ENCODE data around the gene VSTM5.
A peak's percentile ranks its signal among the peaks of the same experiment; 100 is the strongest.

Gene VSTM5

GRCh38 chr11:93829598-93829997 lies 20.8 kb downstream of the VSTM5 start:
- ATAC-seq (no peak), DNase-seq (no peak)
- Mint-ChIP-seq H3K9me3 (no peaks in the 10 kb centered on the region), H3K4me3 (no peak overlapping the region), H3K36me3 (ENCODE audit: low read depth) (no peaks in the 10 kb centered on the region), H3K27me3 (peaks cover 5% of the 10 kb centered on the region), H3K4me1 (no peaks in the 10 kb centered on the region), H3K27ac (no peak overlapping the region)

- no peaks in the 10 kb centered on the region for H3K4me1 Mint-ChIP-seq
- no peak for DNase-seq
- no peaks in the 10 kb centered on the region for H3K9me3 Mint-ChIP-seq
- no peak overlapping the region for H3K4me3 Mint-ChIP-seq
- ATAC-seq, result no peak
- H3K36me3 Mint-ChIP-seq (ENCODE audit: low read depth), result no peaks in the 10 kb centered on the region
- peaks cover 5% of the 10 kb centered on the region for H3K27me3 Mint-ChIP-seq
- no peak overlapping the region for H3K27ac Mint-ChIP-seq
These were observed 23.1 kb downstream of the VSTM5 start for GRCh38 chr11:93827363-93827762.

GRCh38 chr11:93823210-93823609 lies 27.2 kb downstream of the VSTM5 start:
- DNase-seq (no peak), ATAC-seq (no peak)
- Mint-ChIP-seq H3K4me1 (no peaks in the 10 kb centered on the region), H3K36me3 (ENCODE audit: low read depth) (no peaks in the 10 kb centered on the region), H3K4me3 (no peak overlapping the region), H3K9me3 (no peaks in the 10 kb centered on the region), H3K27me3 (peaks cover 5% of the 10 kb centered on the region), H3K27ac (no peak overlapping the region)

GRCh38 chr11:93822359-93822758 lies 28.1 kb downstream of the VSTM5 start:
- Mint-ChIP-seq H3K9me3 (no peaks in the 10 kb centered on the region), H3K27ac (no peak overlapping the region), H3K27me3 (peaks cover 5% of the 10 kb centered on the region), H3K4me3 (no peak overlapping the region), H3K36me3 (ENCODE audit: low read depth) (peaks cover 2% of the 10 kb centered on the region), H3K4me1 (no peaks in the 10 kb centered on the region)
- ATAC-seq (no peak), DNase-seq (no peak)

- Mint-ChIP-seq H3K4me3 (no peak overlapping the region), H3K9me3 (no peaks in the 10 kb centered on the region), H3K4me1 (no peaks in the 10 kb centered on the region)
These were observed 28.8 kb downstream of the VSTM5 start for GRCh38 chr11:93821617-93822016.

GRCh38 chr11:93820847-93821246 lies 29.6 kb downstream of the VSTM5 start:
- DNase-seq (no peak), ATAC-seq (no peak)
- no peak overlapping the region for H3K27ac Mint-ChIP-seq
- peaks cover 1% of the 10 kb centered on the region for H3K27me3 Mint-ChIP-seq
- no peaks in the 10 kb centered on the region for H3K4me1 Mint-ChIP-seq
- peaks cover 6% of the 10 kb centered on the region for H3K36me3 Mint-ChIP-seq (ENCODE audit: low read depth)
- H3K4me3 Mint-ChIP-seq, result no peak overlapping the region
- no peaks in the 10 kb centered on the region for H3K9me3 Mint-ChIP-seq

More at GRCh38 chr11:93821617-93822016, 28.8 kb downstream of the VSTM5 start:
- ATAC-seq, result no peak
- DNase-seq, result no peak
- H3K27me3 Mint-ChIP-seq, result peaks cover 2% of the 10 kb centered on the region
- H3K27ac Mint-ChIP-seq, result no peak overlapping the region
- H3K36me3 Mint-ChIP-seq (ENCODE audit: low read depth), result peaks cover 3% of the 10 kb centered on the region

- Mint-ChIP-seq H3K27me3 (no peaks in the 10 kb centered on the region), H3K4me1 (no peaks in the 10 kb centered on the region), H3K9me3 (no peaks in the 10 kb centered on the region), H3K4me3 (no peak overlapping the region), H3K27ac (no peak overlapping the region), H3K36me3 (ENCODE audit: low read depth) (peaks cover 10% of the 10 kb centered on the region)
- DNase-seq (no peak), ATAC-seq (no peak)
These were observed 30.3 kb downstream of the VSTM5 start for GRCh38 chr11:93819966-93820695.

GRCh38 chr11:93817426-93818348 lies 32.7 kb downstream of the VSTM5 start:
- peaks cover 30% of the 10 kb centered on the region for H3K36me3 Mint-ChIP-seq (ENCODE audit: low read depth)
- no peak overlapping the region for H3K27ac Mint-ChIP-seq
- H3K27me3 Mint-ChIP-seq, result no peaks in the 10 kb centered on the region
- no peak overlapping the region for H3K4me3 Mint-ChIP-seq
- no peaks in the 10 kb centered on the region for H3K9me3 Mint-ChIP-seq
- H3K4me1 Mint-ChIP-seq, result no peaks in the 10 kb centered on the region
- ATAC-seq, result no peak
- DNase-seq, result no peak

- no peaks in the 10 kb centered on the region for H3K27me3 Mint-ChIP-seq
- H3K36me3 Mint-ChIP-seq (ENCODE audit: low read depth), result peaks cover 43% of the 10 kb centered on the region
- H3K4me3 Mint-ChIP-seq, result no peak overlapping the region
- no peaks in the 10 kb centered on the region for H3K9me3 Mint-ChIP-seq
- H3K27ac Mint-ChIP-seq, result no peak overlapping the region
- H3K4me1 Mint-ChIP-seq, result no peaks in the 10 kb centered on the region
- ATAC-seq, result no peak
- no peak for DNase-seq
These were observed 35.3 kb downstream of the VSTM5 start for GRCh38 chr11:93814966-93815633.

GRCh38 chr11:93813974-93814373 lies 36.4 kb downstream of the VSTM5 start:
- Mint-ChIP-seq H3K27me3 (no peaks in the 10 kb centered on the region), H3K4me1 (no peaks in the 10 kb centered on the region), H3K36me3 (ENCODE audit: low read depth) (peaks cover 49% of the 10 kb centered on the region), H3K4me3 (no peak overlapping the region), H3K9me3 (no peaks in the 10 kb centered on the region), H3K27ac (no peak overlapping the region)
- DNase-seq (no peak), ATAC-seq (no peak)

GRCh38 chr11:93807980-93808379 lies 42.4 kb downstream of the VSTM5 start:
- Mint-ChIP-seq H3K4me3 (no peak overlapping the region), H3K27ac (no peak overlapping the region), H3K4me1 (no peaks in the 10 kb centered on the region), H3K9me3 (no peaks in the 10 kb centered on the region), H3K27me3 (no peaks in the 10 kb centered on the region), H3K36me3 (ENCODE audit: low read depth) (peaks cover 63% of the 10 kb centered on the region)
- ATAC-seq (no peak), DNase-seq (no peak)

- ATAC-seq (no peak), DNase-seq (no peak)
- Mint-ChIP-seq H3K4me1 (peaks cover 2% of the 10 kb centered on the region), H3K4me3 (no peak overlapping the region), H3K9me3 (no peaks in the 10 kb centered on the region), H3K27ac (peak overlapping the region; percentile 39), H3K36me3 (ENCODE audit: low read depth) (peaks cover 53% of the 10 kb centered on the region), H3K27me3 (no peaks in the 10 kb centered on the region)
These were observed 45.5 kb downstream of the VSTM5 start for GRCh38 chr11:93804879-93805278.

GRCh38 chr11:93801366-93801765 lies 49.1 kb downstream of the VSTM5 start:
- H3K4me1 Mint-ChIP-seq, result peaks cover 2% of the 10 kb centered on the region
- no peak for DNase-seq
- no peak overlapping the region for H3K4me3 Mint-ChIP-seq
- H3K9me3 Mint-ChIP-seq, result no peaks in the 10 kb centered on the region
- no peaks in the 10 kb centered on the region for H3K27me3 Mint-ChIP-seq
- H3K36me3 Mint-ChIP-seq (ENCODE audit: low read depth), result peaks cover 52% of the 10 kb centered on the region
- no peak overlapping the region for H3K27ac Mint-ChIP-seq
- no peak for ATAC-seq

GRCh38 chr11:93796441-93797231 lies 53.8 kb downstream of the VSTM5 start:
- Mint-ChIP-seq H3K9me3 (no peaks in the 10 kb centered on the region), H3K4me3 (no peak overlapping the region), H3K36me3 (ENCODE audit: low read depth) (peaks cover 58% of the 10 kb centered on the region), H3K4me1 (peaks cover 2% of the 10 kb centered on the region), H3K27ac (peak overlapping the region; percentile 2), H3K27me3 (no peaks in the 10 kb centered on the region)
- ATAC-seq (no peak), DNase-seq (no peak)
